WTC11 (cell line): ENCODE measurements around the gene RASSF1. TPM values are rescaled to one million over a fixed set of nuclear protein-coding genes. Genes with fewer than 3 reads are reported as not detected.

Experiments
- ATAC-seq: fragments of 200-7000 bp; cut with Tn5 transposase; 2 replicates; pipeline ENCODE4 v1.10.0; 2021; ENCODE audit warnings: mild to moderate bottlenecking, moderate library complexity
- CTCF ChIA-PET: fragments of 300-600 bp; sonication (Branson Sonifier 250); formaldehyde crosslinking; loops from one replicate; lab custom pipeline; 2021; ENCODE audit warnings: antibody characterized with exemption; lab: Charles Lee
- POLR2A ChIA-PET: fragments of 350-600 bp; sonication (Branson Sonifier 250); formaldehyde crosslinking; loops from one replicate; lab custom pipeline; 2021; ENCODE audit warnings: antibody characterized with exemption; lab: Charles Lee
- DNase-seq: peaks from one replicate; pipeline ENCODE4 v3.0.0; 2021; ENCODE audit warnings: low spot score
- H3K27ac Mint-ChIP-seq: 2 replicates; pipeline ENCODE4 v1.8.0; 2021; ENCODE audit warnings: mixed read lengths
- H3K27me3 Mint-ChIP-seq: 2 replicates; pipeline ENCODE4 v1.8.0; 2021; ENCODE audit warnings: low read depth, mild to moderate bottlenecking, moderate library complexity, mixed read lengths
- H3K36me3 Mint-ChIP-seq: 2 replicates; pipeline ENCODE4 v1.8.0; 2021; ENCODE audit warnings: mixed read lengths
- H3K4me1 Mint-ChIP-seq: 2 replicates; pipeline ENCODE4 v1.8.0; 2022; ENCODE audit warnings: mixed read lengths
- H3K4me3 Mint-ChIP-seq: 2 replicates; pipeline ENCODE4 v1.8.0; 2021; ENCODE audit warnings: mild to moderate bottlenecking, moderate library complexity, mixed read lengths
- H3K9me3 Mint-ChIP-seq: 2 replicates; pipeline ENCODE4 v1.8.0; 2021; ENCODE audit warnings: mixed read lengths
- ARID4B ChIP-seq: sonication (generic); formaldehyde crosslinking; IDR thresholded peaks from 2 replicates; pipeline ENCODE4 v1.8.0; 2023; ENCODE audit warnings: missing genetic modification reagents, mild to moderate bottlenecking, borderline replicate concordance
- JUN ChIP-seq: sonication (generic); formaldehyde crosslinking; IDR thresholded peaks from 2 replicates; pipeline ENCODE4 v1.8.0; 2023; ENCODE audit warnings: mild to moderate bottlenecking, missing genetic modification reagents
- NFATC4 ChIP-seq: fragments of 250-450 bp; sonication (Bioruptor Pico); IDR thresholded peaks from 2 replicates; pipeline ENCODE4 v1.9.0; 2021; ENCODE audit warnings: mild to moderate bottlenecking
- NFYB ChIP-seq: sonication (generic); formaldehyde crosslinking; conservative IDR thresholded peaks from 2 replicates; pipeline ENCODE4 v1.8.0; 2022; ENCODE audit warnings: low read depth, missing genetic modification reagents
- RORB ChIP-seq: fragments of 250-450 bp; sonication (Bioruptor Pico); IDR thresholded peaks from 2 replicates; pipeline ENCODE4 v1.9.0; 2021; ENCODE audit warnings: mild to moderate bottlenecking
- SMAD4 ChIP-seq: sonication (generic); formaldehyde crosslinking; IDR thresholded peaks from 2 replicates; pipeline ENCODE4 v1.8.0; 2022; ENCODE audit warnings: mild to moderate bottlenecking, missing genetic modification reagents
- TCF7 ChIP-seq: sonication (generic); formaldehyde crosslinking; IDR thresholded peaks from 2 replicates; pipeline ENCODE4 v1.8.0; 2022; ENCODE audit warnings: mild to moderate bottlenecking, low read depth, missing genetic modification reagents, moderate library complexity
- USF2 ChIP-seq: sonication (generic); formaldehyde crosslinking; IDR thresholded peaks from 2 replicates; pipeline ENCODE4 v1.8.1; 2023; ENCODE audit warnings: mild to moderate bottlenecking, missing genetic modification reagents, moderate library complexity
- ZSCAN18 ChIP-seq: fragments of 250-450 bp; sonication (Bioruptor Pico); IDR thresholded peaks from 2 replicates; pipeline ENCODE4 v2.1.2; 2022; ENCODE audit warnings: mild to moderate bottlenecking, moderate library complexity
- total RNA-seq: library from RNA; stranded (reverse); gene quantifications from 3 replicates; pipeline ENCODE4 v1.2.3, GENCODE V29; 2021
- TF ChIP-seq, protein P1 (sequence below): sonication (generic); formaldehyde crosslinking; IDR thresholded peaks from 2 replicates; pipeline ENCODE4 v1.8.1; 2022; ENCODE audit warnings: mild to moderate bottlenecking, missing genetic modification reagents, moderate library complexity, borderline replicate concordance
- TF ChIP-seq, protein P2 (sequence below): sonication (generic); formaldehyde crosslinking; IDR thresholded peaks from 2 replicates; pipeline ENCODE4 v1.8.0; 2022; ENCODE audit warnings: mild to moderate bottlenecking, missing genetic modification reagents
- TF ChIP-seq, protein P3 (sequence below): sonication (generic); formaldehyde crosslinking; IDR thresholded peaks from 2 replicates; pipeline ENCODE4 v1.8.0; 2023; ENCODE audit warnings: missing genetic modification reagents

Gene RASSF1
- total RNA-seq, 1 experiment from 2014 or later, result 14.5 TPM

GRCh38 chr3:50355829-50356552 is 15.4 kb upstream of the RASSF1 start (continued):
- TF ChIP-seq ARID4B (CRISPR knock-in tag) (no peak), JUN (CRISPR knock-in tag) (no peak), USF2 (CRISPR knock-in tag) (no peak)
- TF ChIP-seq, protein P1, sequence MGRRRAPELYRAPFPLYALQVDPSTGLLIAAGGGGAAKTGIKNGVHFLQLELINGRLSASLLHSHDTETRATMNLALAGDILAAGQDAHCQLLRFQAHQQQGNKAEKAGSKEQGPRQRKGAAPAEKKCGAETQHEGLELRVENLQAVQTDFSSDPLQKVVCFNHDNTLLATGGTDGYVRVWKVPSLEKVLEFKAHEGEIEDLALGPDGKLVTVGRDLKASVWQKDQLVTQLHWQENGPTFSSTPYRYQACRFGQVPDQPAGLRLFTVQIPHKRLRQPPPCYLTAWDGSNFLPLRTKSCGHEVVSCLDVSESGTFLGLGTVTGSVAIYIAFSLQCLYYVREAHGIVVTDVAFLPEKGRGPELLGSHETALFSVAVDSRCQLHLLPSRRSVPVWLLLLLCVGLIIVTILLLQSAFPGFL (CRISPR knock-in tag), result no peak

- DNase-seq, result no peak
- Mint-ChIP-seq H3K4me1 (peaks cover 34% of the 10 kb centered on the region), H3K27me3 (no peaks in the 10 kb centered on the region), H3K9me3 (no peaks in the 10 kb centered on the region), H3K4me3 (no peak overlapping the region), H3K36me3 (peaks cover 14% of the 10 kb centered on the region), H3K27ac (no peak overlapping the region)
- POLR2A ChIA-PET, result interaction anchor here (0.6 kb wide), 1 partner anchor 1613 kb away, joined by 5 read pairs; no protein-coding TSS in a partner anchor
- CTCF ChIA-PET, result no interaction called here
- ATAC-seq, result no peak
- TF ChIP-seq, protein P2, sequence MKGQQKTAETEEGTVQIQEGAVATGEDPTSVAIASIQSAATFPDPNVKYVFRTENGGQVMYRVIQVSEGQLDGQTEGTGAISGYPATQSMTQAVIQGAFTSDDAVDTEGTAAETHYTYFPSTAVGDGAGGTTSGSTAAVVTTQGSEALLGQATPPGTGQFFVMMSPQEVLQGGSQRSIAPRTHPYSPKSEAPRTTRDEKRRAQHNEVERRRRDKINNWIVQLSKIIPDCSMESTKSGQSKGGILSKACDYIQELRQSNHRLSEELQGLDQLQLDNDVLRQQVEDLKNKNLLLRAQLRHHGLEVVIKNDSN (CRISPR knock-in tag), result no peak
- TF ChIP-seq SMAD4 (CRISPR knock-in tag) (no peak), TCF7 (CRISPR knock-in tag) (no peak), ZSCAN18 (no peak)
- TF ChIP-seq, protein P3, sequence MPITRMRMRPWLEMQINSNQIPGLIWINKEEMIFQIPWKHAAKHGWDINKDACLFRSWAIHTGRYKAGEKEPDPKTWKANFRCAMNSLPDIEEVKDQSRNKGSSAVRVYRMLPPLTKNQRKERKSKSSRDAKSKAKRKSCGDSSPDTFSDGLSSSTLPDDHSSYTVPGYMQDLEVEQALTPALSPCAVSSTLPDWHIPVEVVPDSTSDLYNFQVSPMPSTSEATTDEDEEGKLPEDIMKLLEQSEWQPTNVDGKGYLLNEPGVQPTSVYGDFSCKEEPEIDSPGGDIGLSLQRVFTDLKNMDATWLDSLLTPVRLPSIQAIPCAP, result no peak
These were observed 14.2 kb upstream of the RASSF1 start for GRCh38 chr3:50354850-50355249.

- ATAC-seq (no peak), DNase-seq (no peak)
- H3K4me3 Mint-ChIP-seq, result no peak overlapping the region
- H3K9me3 Mint-ChIP-seq, result no peaks in the 10 kb centered on the region
- TF ChIP-seq, protein P1 (CRISPR knock-in tag), result no peak
- TF ChIP-seq RORB (CRISPR knock-in tag) (no peak), NFATC4 (CRISPR knock-in tag) (no peak), NFYB (CRISPR knock-in tag) (no peak)
- H3K4me1 Mint-ChIP-seq, result peaks cover 32% of the 10 kb centered on the region
- ChIA-PET CTCF (interaction anchor here (0.5 to 2.1 kb wide), 3 partner anchors 17 to 188 kb away, joined by 4 to 10 read pairs (median 6); no protein-coding TSS in a partner anchor), POLR2A (interaction anchor here (0.6 kb wide), 1 partner anchor 1614 kb away, joined by 5 read pairs; no protein-coding TSS in a partner anchor)
- peaks cover 14% of the 10 kb centered on the region for H3K36me3 Mint-ChIP-seq
- H3K27me3 Mint-ChIP-seq, result no peaks in the 10 kb centered on the region
- no peak overlapping the region for H3K27ac Mint-ChIP-seq
These were observed 13.6 kb upstream of the RASSF1 start for GRCh38 chr3:50354186-50354764.
